Skeletal muscle tissue (tissue), 4 donors: ENCODE measurements around the gene METTL21C. TPM values are rescaled to one million over a fixed set of nuclear protein-coding genes. Genes with fewer than 3 reads are reported as not detected.
A peak's percentile ranks its signal among the peaks of the same experiment; 100 is the strongest.

Experiments used
- H3K27ac ChIP-seq: one replicate; pipeline ENCODE4 v1.7.0; 2013; ENCODE audit warnings: mild to moderate bottlenecking, low read depth, low read length, inconsistent platforms
- H3K27me3 ChIP-seq, 3 donors: one replicate each; pipeline ENCODE4 v1.7.0; 2013; ENCODE audit warnings: low read length in 3 of 3; ENCODE audit not compliant: control insufficient read depth in 3 of 3, insufficient read depth in 3 of 3
- H3K36me3 ChIP-seq, 3 donors: one replicate each; pipeline ENCODE4 v1.7.0; 2013; ENCODE audit warnings: low read length in 3 of 3; ENCODE audit not compliant: control insufficient read depth in 3 of 3, insufficient read depth in 3 of 3
- H3K4me1 ChIP-seq, 3 donors: one replicate each; pipeline ENCODE4 v1.7.0; 2013; ENCODE audit warnings: low read length in 3 of 3, mild to moderate bottlenecking in 3 of 3; ENCODE audit not compliant: control insufficient read depth in 3 of 3, insufficient read depth in 3 of 3
- H3K4me3 ChIP-seq, 3 donors: one replicate each; pipeline ENCODE4 v1.7.0; 2013; ENCODE audit warnings: low read length in 3 of 3
- H3K9ac ChIP-seq, 3 donors: one replicate each; pipeline ENCODE4 v1.7.0; 2013; ENCODE audit warnings: low read length in 3 of 3, mild to moderate bottlenecking in 3 of 3, moderate library complexity in 2 of 3, low read depth in 1 of 3
- H3K9me3 ChIP-seq, 3 donors: one replicate each; pipeline ENCODE4 v1.7.0; 2013; ENCODE audit warnings: low read length in 3 of 3; ENCODE audit not compliant: control insufficient read depth in 3 of 3
- total RNA-seq: library from RNA; depleted of rRNA; stranded (reverse); fragments of >200 nt; gene quantifications from one replicate; pipeline ENCODE4 v1.2.3, GENCODE V29; 2014
- donor health status: Osteomylitis.

METTL21C gene
- total RNA-seq, 1 donor from 2014 or later = 29.7 TPM

- peaks cover 19 to 22% (median 22%) of the 10 kb centered on the region in 3 donors for H3K4me1 ChIP-seq
- no peaks in the 10 kb centered on the region for H3K27me3 ChIP-seq
- H3K36me3 ChIP-seq = no peaks in the 10 kb centered on the region
- peak overlapping the region; percentile 79 for H3K27ac ChIP-seq
- no peaks in the 10 kb centered on the region for H3K9me3 ChIP-seq
- H3K9ac ChIP-seq = peak overlapping the region in 1 of 3 donors; percentile 60
- H3K4me3 ChIP-seq = no peak overlapping the region
Observed at GRCh38 chr13:102709536-102709935, 14.7 kb upstream of the METTL21C start.

GRCh38 chr13:102708991-102709390 lies 14.1 kb upstream of the METTL21C start:
- Histone ChIP-seq H3K27ac (no peak overlapping the region), H3K9me3 (no peaks in the 10 kb centered on the region), H3K4me1 (peaks cover 19 to 22% (median 22%) of the 10 kb centered on the region in 3 donors), H3K9ac (no peak overlapping the region), H3K36me3 (no peaks in the 10 kb centered on the region), H3K27me3 (no peaks in the 10 kb centered on the region), H3K4me3 (no peak overlapping the region)

DNA sequence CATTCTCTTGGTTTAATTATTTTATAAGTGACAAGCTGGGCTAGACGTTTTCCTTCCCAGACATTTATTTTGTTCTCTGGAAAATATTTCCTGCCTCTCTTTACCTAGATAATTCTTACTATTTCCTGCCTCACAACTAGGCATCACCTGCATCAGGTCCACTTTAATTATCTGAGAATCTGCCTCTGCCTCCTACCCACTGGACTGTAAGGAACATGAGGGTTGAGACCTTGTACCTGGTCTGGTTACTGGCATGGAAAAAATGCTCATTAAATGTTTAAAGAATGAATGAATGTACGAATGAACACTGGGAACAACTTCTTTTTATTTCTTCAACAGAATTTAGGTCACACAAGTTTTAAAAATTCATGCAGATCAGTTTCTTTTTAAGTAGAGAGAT lies 13.4 kb upstream of the METTL21C start:
- Histone ChIP-seq H3K27ac (no peak overlapping the region), H3K9ac (no peak overlapping the region), H3K36me3 (no peaks in the 10 kb centered on the region)

DNA sequence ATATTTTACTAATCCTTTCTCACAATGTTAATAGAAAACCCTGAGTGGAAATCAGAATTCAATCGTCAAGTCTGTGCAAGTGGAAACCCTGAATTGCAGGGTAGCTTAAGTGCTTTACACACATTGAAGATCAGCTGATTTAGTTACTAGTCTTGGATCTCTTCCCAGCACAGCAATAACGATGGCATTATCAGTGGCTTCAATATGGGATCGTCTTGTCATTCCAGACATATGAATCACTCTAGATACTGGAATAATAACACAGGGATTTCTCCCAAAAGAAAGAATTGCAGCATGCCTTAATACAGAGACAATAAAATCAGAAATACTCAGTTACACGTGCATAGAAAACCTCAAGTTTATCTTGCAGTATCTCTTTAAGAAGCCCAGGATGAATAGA lies 12.6 kb upstream of the METTL21C start:
- no peak overlapping the region for H3K9ac ChIP-seq
- peak overlapping the region in 1 of 3 donors; percentile 23 for H3K4me3 ChIP-seq
- H3K36me3 ChIP-seq = no peaks in the 10 kb centered on the region
- H3K9me3 ChIP-seq = no peaks in the 10 kb centered on the region
- peaks cover 22% of the 10 kb centered on the region in 3 donors for H3K4me1 ChIP-seq
- no peaks in the 10 kb centered on the region for H3K27me3 ChIP-seq
- no peak overlapping the region for H3K27ac ChIP-seq

More for the DNA sequence above, 13.4 kb upstream of the METTL21C start:
- Histone ChIP-seq H3K9me3 (no peaks in the 10 kb centered on the region), H3K4me1 (peaks cover 19 to 22% (median 22%) of the 10 kb centered on the region in 3 donors), H3K27me3 (no peaks in the 10 kb centered on the region), H3K4me3 (no peak overlapping the region)

DNA sequence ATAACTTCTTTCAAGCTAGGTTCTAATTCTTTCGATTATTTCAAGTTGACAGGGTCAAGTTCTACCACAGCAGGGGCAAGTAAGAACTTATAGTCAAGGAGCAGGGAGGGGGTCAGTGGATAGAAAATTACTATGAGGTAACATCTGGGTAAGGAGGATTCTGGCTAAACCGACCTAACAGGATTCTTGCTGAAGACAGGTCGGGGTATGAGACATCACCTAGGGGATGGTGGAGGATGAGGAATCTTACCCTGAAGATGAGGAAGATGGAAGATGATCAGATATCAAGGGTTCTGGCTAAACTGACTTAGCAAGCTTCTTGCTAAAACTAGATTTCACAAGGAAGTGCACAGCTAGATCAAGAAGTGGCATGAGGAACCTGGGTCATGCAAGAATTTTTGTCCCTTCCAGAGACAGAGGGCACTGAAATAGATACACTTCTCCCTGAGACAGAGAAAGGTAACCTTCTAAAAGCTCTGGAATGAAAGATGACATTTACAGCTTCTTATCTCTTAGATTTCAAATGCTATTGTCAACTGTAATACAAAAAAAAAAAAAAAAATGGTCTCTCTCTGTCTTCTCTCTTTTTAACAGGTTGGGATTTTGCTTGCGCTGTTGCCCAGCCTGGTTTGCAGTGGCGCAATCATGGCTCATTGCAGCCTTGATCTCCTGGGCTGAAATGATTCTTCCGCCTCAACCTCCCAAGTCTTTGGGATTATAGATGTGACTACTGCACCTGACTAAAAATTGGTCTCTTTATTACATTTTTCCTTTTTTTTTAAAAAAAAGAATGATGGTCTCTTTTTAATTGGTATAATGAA lies 9.6 kb upstream of the METTL21C start:
- Histone ChIP-seq H3K4me1 (peaks cover 23 to 27% (median 26%) of the 10 kb centered on the region in 3 donors), H3K36me3 (no peaks in the 10 kb centered on the region), H3K9ac (no peak overlapping the region), H3K9me3 (no peaks in the 10 kb centered on the region), H3K27ac (no peak overlapping the region), H3K27me3 (no peaks in the 10 kb centered on the region), H3K4me3 (no peak overlapping the region)

- Histone ChIP-seq H3K27ac (no peak overlapping the region), H3K4me1 (peaks cover 27 to 32% (median 31%) of the 10 kb centered on the region in 3 donors), H3K4me3 (no peak overlapping the region), H3K9ac (no peak overlapping the region), H3K27me3 (no peaks in the 10 kb centered on the region), H3K36me3 (no peaks in the 10 kb centered on the region), H3K9me3 (peaks cover 0 to 1% (median 0%) of the 10 kb centered on the region in 3 donors)
Observed at GRCh38 chr13:102703726-102704035, 8.8 kb upstream of the METTL21C start.

- H3K27me3 ChIP-seq = no peaks in the 10 kb centered on the region
- no peaks in the 10 kb centered on the region for H3K36me3 ChIP-seq
- H3K4me1 ChIP-seq = peaks cover 26 to 32% (median 32%) of the 10 kb centered on the region in 3 donors
- no peak overlapping the region for H3K27ac ChIP-seq
- no peak overlapping the region for H3K9ac ChIP-seq
- H3K9me3 ChIP-seq = peaks cover 0 to 4% (median 0%) of the 10 kb centered on the region in 3 donors
- no peak overlapping the region for H3K4me3 ChIP-seq
Observed at GRCh38 chr13:102702965-102703725, 8.3 kb upstream of the METTL21C start.

DNA sequence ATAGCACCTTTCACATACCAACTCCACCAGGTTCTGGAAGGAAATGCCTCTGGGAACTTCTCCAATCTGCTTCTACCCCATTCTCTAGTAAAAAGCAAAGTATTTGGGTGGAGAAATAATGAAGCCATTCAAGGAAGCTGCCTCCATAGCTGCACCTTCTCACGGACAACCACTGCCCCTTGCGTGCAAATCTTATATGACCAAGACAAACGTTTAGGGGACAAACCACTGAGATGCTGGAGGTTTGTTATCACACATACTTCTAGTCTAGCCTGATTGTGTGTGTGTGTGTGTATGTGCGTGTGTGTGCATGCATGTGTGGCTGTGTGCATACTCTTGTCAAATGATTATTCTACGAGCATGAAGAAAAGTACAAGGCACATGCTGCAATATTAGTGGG lies 6.5 kb upstream of the METTL21C start:
- Histone ChIP-seq H3K36me3 (no peaks in the 10 kb centered on the region), H3K27me3 (no peaks in the 10 kb centered on the region), H3K9ac (no peak overlapping the region), H3K4me1 (peaks cover 17 to 32% (median 30%) of the 10 kb centered on the region in 3 donors), H3K4me3 (no peak overlapping the region), H3K9me3 (peaks cover 0 to 4% (median 0%) of the 10 kb centered on the region in 3 donors), H3K27ac (peak overlapping the region; percentile 82)

- Histone ChIP-seq H3K9ac (peak overlapping the region; percentile 7 to 69 (median 26)), H3K9me3 (peaks cover 0 to 4% (median 0%) of the 10 kb centered on the region in 3 donors), H3K27ac (peak overlapping the region; percentile 82), H3K36me3 (no peaks in the 10 kb centered on the region), H3K4me1 (peaks cover 17 to 33% (median 32%) of the 10 kb centered on the region in 3 donors), H3K4me3 (peak overlapping the region; percentile 19 to 30 (median 19)), H3K27me3 (no peaks in the 10 kb centered on the region)
Observed at GRCh38 chr13:102700088-102701031, 5.5 kb upstream of the METTL21C start.
